GF-D8 (cell line): Measurements from ENCODE around the gene GJB2.

Source experiments
- DNase-seq: peaks from one replicate; lab custom pipeline; 2025; lab: John Stamatoyannopoulos, UW

The GJB2 gene

DNA sequence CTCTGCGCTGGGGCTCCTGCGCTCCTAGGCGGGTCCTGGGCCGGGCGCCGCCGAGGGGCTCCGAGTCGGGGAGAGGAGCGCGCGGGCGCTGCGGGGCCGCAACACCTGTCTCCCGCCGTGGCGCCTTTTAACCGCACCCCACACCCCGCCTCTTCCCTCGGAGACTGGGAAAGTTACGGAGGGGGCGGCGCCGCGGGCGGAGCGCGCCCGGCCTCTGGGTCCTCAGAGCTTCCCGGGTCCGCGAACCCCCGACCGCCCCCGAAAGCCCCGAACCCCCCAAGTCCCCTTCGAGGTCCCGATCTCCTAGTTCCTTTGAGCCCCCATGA is at the start of gene GJB2:
GJB2 (minus strand) TSS at position 103 of the 326 bp plus-strand sequence. CDS start 3,357 bp downstream, outside the sequence.
- DNase-seq, result no peak

DNA sequence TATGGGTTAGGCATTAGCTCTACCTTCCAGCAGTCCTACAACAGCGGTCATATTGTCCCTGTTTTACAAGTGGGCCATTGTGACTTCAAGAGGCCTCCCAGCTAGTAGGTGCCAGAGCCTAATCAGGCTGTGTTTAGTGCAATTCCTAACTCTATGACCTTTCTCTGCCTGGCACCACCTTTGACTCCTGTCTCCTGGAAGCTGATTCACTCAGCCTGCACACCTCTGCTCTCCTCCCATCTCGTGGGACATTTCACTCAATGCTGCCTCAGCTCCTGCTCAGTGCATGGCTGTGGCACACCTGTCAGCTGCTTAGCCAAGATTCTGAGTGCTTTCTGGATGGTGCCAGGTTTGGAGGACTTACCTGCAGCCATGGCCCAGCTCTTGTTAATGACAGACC is 48.9 kb upstream of the GJB2 start:
- DNase-seq, result no peak

DNA sequence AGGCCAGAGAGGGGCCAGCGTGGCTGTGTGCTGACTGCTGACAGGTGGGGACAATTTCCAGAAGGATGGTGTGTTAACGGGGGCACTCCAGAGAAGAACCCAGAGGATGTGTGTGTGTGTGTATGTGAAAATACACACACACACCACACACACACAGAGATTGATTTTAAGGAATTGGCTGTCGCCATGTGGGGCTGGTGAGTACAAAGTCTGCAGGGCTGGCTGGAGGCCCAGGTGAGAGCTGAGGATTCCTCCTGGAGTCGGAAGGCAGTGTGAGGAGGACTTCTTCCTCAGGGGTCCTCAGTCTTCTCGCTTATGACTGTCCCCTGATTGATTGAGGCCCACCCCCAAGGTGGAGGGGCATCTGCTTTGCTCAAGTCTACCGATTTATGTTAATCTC is 47.0 kb upstream of the GJB2 start:
- DNase-seq, result no peak

DNA sequence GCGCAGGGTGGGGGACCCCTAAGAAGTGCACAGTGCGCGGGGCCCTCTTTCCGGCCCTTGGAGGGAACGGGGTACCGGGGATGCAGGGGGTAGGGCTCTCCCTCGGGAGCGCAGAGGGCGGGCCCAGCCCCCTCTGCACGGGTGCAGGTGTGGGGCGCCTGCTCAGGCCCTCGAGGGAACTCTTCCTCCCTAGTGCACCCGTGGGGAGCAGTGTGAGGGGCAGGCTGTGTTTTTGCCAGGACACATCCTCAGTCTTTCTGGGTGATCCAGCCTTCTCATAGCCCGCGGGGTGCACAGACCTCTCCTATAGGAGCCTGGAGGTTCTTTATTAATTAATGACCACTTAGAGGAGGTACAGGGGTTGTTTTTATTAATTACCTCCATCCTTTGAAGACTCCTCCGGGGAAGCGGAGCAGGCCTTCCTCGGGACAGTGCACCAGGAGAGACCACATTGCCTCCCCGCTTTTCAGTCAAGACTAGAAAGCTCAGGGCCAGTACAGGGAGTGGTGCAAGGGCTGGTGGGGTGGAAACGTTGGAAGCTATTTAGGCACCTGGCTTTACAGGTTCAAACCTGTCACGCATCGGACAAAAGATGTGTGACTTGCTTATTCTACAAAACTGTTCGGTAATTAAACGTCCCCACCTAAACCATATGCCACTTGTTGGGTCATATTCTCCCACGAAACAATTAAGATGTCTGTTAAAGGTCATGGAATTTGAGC is 40.0 kb upstream of the GJB2 start:
- no peak for DNase-seq

DNA sequence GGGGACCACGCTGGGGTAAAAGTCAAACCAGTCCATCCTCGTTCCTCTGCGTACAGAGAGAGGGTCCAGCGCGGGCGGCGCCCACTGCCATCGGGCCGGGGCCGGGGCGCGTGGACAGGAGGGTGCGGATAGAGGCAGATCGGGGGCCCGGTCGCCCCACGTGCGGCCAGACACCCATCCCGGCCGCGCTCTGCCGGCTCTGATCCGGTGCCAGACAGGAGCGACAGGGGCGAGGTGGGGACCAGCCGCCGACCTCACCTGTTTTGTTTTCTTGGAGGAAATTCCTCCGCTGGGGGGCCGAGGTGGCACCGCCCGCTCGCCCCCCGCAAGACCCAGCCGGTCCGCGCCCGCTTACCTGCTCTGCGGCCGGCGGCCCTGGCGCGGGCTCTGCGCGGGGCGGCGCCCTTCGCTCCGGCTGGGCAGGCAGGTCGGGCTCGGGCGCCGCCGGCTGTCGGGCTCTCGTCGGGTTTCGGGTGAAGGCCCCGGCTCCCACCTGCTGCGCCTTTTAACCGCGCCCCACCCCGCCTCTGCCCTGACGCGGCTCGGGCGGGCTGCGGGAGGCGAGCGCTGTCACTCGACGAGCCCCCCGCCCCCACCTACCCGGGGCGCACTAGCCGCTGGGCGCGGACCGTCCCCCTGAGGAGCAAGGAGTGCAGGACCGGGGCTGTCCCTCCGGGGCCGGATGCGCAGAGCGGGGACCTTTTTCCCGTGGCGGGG is 39.3 kb upstream of the GJB2 start, which contains the start of gene GJB6:
GJB6 (minus strand) TSS at position 481 of the 717 bp plus-strand sequence. CDS start 8,839 bp downstream, outside the sequence.
- no peak for DNase-seq

DNA sequence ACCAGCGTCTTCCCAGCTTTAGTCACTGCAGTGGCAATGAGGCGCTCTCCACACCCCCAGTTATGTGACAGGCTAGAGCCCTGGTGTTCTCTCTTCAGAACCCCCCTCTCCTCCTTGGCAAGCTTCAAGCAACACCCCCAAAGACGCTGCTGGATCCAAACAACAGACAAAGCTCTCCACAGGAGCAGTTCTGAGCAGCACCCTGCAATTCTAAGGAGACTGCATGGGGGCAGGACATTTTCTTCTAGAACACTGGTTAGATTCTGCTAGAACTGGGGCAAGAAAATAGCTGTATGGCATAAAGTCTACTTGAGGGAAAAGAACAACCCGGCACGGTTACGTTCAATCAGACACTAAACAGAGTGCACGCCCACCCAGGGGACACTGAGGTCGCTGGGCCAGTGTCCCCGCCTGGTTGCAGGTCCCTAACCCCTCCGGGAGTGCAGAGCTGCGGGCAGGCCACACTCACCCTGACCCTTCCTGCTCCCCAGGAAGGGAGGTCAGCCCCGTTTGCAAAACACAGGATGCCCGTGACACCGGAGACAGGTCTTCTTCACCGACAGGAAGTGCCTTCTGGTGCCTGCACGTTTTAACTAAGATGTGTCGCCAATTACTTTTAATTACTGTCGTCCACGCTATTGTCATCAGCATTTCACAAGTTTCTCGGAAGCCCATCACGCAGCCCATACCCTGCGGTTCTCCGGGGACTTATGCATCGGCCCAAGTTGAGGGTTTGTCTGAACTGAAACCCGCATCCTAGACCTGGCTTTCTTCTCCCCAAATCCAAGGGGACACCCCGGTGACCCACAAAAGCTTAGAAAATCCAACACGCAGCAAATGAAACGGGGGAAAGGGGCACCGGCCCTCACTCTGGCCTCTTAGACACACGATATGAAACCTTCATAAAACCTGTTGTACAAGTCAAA is 38.4 kb upstream of the GJB2 start:
- no peak for DNase-seq

DNA sequence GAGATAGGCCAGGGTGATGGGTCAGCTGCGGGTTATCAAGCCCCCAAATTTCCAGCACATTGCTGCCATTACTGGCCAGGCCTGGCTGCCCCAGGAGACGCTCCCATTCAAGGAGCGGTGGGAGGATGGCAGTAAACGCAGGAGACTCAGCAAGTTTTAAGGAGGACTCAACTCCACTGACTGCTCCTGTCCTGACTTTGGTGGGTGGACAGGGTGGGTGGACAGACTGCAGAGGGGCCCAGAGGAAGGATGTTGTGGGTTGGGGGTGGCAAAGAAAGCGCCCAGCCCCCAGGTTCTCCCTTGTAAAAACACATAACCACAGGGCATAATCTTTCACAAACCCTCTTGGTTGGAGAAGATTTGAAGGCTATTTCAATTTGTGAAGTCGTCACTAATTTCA is 35.0 kb upstream of the GJB2 start:
- no peak for DNase-seq

DNA sequence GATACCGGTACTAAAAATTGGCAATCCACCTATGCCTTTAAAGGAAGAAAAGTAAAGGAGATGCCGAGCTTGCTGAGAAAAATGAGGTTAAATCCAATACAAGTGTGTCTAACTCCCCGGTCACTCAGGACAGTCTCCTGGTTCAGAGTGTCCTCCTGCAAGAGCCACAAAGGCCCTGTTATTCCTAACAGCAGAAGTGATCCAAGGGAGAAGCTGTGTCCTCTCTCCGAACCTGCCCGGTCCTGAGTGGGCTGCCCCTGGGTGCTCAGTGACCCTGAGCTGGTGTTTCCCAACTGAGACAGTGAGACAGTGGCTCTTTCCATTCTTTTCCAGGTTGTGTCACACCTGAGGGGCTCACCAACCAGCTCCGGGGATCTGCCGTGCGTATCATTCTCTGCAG is 34.5 kb upstream of the GJB2 start:
- DNase-seq, result no peak

DNA sequence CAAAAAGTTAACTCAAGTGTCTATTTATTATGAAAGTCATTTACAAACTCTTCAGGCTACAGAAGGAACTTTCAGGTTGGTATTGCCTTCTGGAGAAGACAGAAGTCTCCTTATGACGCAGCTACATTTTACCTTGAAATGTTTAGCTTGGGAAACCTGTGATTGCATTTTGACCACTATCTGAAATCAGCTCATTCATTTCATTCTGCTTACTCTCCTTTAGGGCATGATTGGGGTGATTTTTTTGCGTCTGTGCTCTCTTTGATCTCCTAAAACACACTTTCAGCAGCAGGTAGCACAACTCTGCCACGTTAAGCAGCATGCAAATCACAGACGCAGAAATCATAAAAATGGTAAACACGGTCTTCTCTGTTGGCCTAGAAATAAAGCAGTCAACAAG is 29.8 kb upstream of the GJB2 start:
- DNase-seq, result no peak

DNA sequence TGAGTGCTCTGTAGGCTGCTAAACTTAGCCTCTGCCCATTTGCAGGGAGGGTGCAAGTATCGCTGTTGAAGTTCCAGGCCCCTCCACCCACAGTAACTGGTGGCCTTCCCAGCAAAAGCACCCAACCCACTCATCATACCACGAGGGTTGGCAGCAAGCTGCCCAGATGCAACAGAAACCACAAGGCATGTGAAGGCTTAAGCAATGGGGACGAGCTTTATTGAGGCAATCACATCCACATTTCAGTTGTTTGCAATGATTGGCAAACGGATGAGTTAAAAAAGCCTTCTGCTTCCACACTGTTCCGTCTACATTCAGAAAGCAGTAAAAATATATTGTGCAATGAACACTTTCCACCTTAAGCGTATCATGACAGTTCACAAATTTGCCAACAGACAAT is 29.0 kb upstream of the GJB2 start:
- peak; percentile 89 for DNase-seq

DNA sequence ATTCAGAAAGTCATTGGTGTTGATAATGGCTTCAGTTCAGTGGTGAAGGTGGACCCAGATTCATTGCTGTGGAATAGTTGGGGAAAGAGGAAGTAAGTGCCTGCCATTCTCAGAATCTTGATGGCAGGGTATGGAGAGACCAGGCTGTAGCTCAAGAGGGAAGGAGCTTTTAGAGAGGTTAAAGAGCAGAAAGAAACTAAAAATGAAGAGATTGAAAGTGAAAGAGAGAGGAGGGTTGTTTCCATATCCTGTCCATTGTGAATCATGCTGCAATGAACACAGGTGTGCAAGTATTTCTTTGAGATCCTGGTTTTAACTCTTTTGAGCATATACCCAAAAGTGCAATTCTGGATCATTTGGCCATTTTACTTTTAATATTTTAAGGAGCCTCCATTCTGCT is 26.8 kb upstream of the GJB2 start:
- DNase-seq, result peak; percentile 7

DNA sequence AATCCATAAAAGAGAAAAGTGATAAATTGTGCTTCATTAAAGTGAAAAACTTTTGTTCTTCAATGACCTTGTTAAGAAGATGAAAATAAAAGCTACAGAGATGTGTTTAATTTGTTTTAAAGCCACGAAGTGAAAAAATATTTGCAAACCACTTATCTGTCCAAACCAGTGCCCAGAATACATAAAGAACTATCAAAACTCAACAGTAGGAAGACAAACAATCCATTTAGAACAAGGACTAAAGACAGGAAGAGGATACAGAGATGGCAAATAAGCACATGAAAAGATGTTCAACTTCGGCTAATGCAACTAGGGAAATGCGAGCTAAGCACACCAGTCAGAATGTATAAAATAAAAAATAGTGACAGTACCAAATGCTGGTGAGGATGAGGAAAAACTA is 24.4 kb upstream of the GJB2 start:
- DNase-seq, result no peak

DNA sequence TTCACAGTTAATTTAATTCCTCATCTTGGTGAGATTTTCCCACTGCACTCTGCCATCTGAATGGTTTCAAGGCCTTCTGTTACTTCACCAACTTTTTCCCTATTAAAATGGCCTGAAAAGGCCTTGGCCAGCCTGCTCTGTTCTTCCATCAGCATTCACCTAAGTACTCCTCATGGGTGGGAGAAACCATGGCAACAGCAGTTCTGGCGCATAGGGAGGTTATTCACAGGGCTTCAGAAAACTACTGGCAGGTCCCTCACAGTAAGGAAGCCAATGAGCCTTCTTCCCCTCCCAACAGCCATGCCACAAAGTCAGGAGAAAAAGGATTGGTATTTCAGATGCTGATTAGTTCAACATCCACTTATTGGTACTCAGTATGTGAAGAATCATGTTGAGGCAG is 17.2 kb upstream of the GJB2 start:
- no peak for DNase-seq

DNA sequence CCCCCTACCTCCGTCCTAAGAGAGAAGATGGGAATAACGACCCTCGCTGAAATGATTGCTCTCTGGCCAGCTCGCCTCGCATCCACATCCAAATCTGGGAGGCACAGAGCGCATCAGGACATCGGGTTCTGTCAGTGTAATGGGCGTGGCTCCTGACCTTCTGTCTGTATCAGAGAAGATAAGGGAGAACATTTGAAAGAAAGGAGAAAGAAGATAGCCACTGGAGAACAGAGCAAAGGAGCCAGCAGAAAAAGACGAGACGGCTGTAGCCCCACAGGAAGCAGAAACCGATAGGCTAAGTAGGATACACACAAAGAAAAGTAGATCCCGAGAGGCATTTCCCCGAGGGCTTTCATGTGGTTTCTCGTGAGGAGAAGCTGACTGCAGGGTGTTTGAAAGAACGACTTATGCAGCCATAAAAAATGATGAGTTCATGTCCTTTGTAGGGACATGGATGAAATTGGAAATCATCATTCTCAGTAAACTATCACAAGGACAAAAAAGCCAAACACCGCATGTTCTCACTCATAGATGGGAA is 14.0 kb upstream of the GJB2 start:
- no peak for DNase-seq

DNA sequence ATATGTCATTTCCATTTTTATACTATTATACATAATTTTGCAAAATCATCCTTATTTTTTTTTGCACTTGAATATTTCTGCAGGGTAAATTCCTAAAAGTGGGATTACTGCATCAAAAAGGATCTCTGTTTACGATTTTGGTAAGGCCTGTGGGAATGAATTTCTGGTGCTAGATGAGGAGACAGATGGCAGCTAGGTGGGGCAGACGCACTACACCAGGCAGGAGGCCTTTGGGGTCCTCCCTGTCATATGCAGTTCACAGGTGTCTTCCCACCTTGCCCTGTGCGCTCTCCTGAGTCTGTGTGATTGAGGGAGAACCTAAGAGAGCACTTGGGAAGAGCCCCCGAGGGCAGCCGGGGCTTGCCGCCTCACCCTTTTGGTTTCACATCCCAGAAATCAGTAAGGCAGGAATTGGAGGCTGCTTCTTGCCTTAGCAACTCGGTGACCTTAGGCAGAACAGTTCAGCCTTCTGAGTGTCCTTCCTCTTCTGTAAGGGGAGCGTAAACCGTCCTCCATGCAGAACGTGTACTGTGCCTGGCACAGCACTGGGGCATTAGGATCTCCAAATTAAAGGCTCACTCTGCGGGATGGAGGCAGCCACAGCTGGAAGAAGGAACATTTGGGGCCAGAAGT is 13.4 kb upstream of the GJB2 start:
- no peak for DNase-seq

DNA sequence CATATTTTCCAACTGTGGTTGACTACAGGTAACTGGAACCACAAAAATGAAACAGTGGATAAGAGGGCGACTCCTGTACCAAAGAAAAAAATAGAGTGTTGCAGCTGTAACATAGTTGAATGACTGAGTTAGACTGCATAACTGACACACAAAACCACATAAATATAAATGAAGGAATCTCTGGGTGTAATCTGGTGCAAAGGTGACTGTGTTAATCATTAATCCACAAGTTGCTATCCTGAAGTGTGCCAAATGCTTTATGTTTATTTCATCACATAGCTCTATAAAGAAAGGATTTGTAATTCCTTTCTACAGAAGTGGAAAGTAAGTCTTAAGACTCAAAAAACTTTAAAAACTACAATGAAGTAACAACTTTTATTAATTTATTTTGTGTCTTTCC is 6.0 kb upstream of the GJB2 start:
- no peak for DNase-seq

DNA sequence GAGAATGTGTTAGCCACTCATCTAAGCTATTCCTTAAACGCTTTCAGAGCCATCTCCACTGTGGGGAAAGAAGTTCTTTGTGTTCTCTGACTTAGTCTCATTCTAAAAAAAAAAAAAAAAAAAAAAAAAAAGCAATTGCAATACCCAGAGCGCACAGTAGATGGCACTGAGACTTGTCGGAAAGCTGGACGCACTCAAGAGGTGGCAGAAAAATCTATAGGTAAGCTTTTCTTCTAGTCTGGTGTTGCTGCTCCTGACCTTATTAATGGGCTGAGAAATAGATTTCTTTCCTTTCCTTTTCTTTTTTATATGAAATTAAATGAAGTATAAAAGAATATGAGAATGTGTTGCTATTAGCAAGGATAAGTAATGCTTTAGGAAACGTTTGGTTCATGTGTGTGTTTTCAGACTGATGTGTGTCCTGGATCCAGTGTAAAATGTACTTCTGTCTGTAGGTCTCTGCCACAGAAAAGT is 4.7 kb upstream of the GJB2 start:
- DNase-seq, result peak; percentile 41

DNA sequence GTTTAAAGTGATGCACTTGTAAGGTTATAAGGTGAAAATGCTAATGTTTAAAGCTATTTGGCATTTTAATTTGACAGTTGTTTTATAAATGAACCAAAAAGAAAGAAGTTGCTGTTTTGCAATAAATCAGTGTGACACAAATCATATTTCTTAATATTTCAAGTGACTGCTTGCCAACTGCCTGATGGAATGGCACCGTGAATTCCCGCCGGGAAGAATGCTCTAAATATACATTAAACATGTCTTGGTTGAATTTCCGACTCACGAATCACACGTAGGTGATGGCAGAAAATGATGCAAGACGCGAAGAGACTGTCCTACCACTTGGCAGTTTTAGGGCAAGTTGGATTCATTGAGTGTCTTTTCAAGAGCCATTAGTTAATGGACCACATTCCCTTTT is 3.1 kb upstream of the GJB2 start:
- no peak for DNase-seq

DNA sequence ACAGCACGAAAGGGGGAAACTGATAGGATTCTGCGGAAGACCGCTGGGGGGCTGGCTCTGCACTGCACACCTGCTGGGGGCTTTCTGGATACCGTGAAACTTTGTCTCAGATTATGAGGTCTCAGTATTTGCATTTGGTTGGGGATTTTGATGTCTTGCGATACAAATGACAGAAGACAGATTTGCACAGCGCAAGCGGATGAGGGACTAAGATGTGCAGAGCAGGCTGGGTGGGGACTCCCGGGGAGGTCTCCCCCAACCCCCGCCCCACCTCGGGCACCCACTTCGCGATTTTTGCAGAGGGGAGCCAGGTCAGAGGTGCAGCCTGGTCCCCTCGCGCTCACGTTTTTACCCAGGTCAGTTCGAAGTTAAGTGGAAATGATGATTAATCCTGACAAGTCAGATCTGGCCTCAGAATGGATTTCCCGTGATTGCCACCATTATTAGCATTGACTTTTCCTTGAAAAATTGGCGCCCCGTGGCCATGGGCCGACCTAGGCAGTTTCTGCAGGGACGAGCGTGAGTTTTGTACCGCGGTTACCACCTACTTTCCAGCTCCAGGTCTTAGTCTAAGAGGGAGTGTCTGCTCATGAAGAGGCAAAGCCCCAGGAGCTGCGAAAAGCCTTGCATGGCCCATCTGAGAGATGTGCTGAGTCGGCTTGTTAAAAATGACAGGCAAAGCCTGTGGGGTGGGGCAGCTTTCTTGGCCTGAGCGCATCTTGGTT is 1.3 kb upstream of the GJB2 start:
- DNase-seq, result no peak

DNA sequence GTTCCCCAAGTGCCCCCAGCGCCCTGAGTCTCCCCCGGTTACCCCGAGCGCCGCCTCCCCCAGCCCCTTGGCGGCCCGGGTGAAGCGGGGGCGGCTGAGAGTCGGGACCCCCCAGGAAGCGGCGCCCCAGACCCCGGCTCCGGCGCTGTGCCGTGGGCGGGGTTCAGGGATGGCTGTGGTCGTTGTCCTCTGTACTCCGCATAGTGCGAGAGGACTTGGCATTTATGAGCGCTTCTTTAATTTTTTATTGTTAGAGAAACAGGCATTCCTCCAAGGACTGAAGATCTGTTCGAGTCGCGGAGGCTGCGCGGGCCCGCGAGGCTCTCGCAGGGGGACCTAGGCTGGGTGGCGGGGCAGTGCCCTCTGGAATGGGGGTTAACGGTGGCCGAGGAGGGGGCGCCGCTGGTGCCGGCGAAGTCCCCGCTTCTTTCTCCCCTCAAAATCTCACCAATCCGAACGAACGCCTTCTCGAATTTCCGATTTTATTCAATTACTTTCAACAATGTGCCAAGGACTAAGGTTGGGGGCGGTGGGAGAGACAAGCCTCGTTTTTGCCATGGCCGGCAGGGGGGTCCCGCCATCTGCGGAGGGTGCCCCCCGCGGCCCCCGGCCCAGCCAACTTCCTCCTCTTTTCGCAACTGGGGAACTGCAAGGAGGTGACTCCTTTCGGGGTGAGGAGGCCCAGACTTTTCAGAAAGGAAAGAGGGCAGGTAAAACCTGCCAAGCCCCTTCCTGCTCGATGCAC is 596 bp upstream of the GJB2 start:
- DNase-seq, result no peak
